Endothelial cell of umbilical vein (primary cell): ENCODE measurements around the gene VAT1. TPM values are rescaled to one million over a fixed set of nuclear protein-coding genes. Genes with fewer than 3 reads are reported as not detected.

Experiments
- BruUV-seq: library from RNA; stranded (reverse); fragments of 400-500 nt; replicated peaks from 2 replicates; lab custom pipeline; 2021; lab: Mats Ljungman, UMichigan
- CTCF ChIA-PET: fragments of 300-600, 350-600 bp; sonication (Branson Sonifier 250); formaldehyde crosslinking; loops from one replicate; lab custom pipeline; 2021; ENCODE audit warnings: antibody characterized with exemption, inconsistent platforms; lab: Charles Lee
- POLR2A ChIA-PET: fragments of 300-600, 350-600 bp; sonication (Branson Sonifier 250); formaldehyde crosslinking; loops from one replicate; lab custom pipeline; 2021; ENCODE audit warnings: antibody characterized with exemption, inconsistent platforms; lab: Charles Lee
- DNase-seq: peaks from one replicate; pipeline ENCODE4 v3.0.0-alpha.2; 2011; ENCODE audit warnings: low read depth, low spot score
- FAIRE-seq: peaks from 2 replicates; lab custom pipeline; 2011; peaks lifted over from hg19 to GRCh38; lab: Jason Lieb, UNC
- H2AFZ ChIP-seq: 2 replicates; pipeline ENCODE4 v1.6.0; 2012; ENCODE audit warnings: low read depth, low read length, control low read depth, inconsistent platforms
- H3K27ac ChIP-seq: 2 replicates; pipeline ENCODE4 v1.5.1; 2011; ENCODE audit warnings: low read depth, mild to moderate bottlenecking, control low read depth, low read length, moderate library complexity; ENCODE audit not compliant: insufficient read depth
- H3K27me3 ChIP-seq, 2 experiments: 2 replicates each; pipeline versions ENCODE4 v1.6.0 to v1.6.1; 2011; ENCODE audit warnings: low read length in 2 of 2, mixed read lengths in 1 of 2; ENCODE audit not compliant: control insufficient read depth in 2 of 2, insufficient read depth in 2 of 2
- H3K36me3 ChIP-seq, 2 experiments: 2 replicates in 1 of 2; 3 replicates in 1 of 2; pipeline ENCODE4 v1.5.1; 2011; ENCODE audit warnings: low read length in 2 of 2, mild to moderate bottlenecking in 1 of 2, moderate library complexity in 1 of 2; ENCODE audit not compliant: control insufficient read depth in 2 of 2, insufficient read depth in 2 of 2; ENCODE audit errors: extremely low read depth in 1 of 2
- H3K4me1 ChIP-seq: 3 replicates; pipeline ENCODE4 v1.5.1; 2011; ENCODE audit warnings: mild to moderate bottlenecking, low read length; ENCODE audit not compliant: control insufficient read depth, insufficient read depth; ENCODE audit errors: extremely low read depth
- H3K4me2 ChIP-seq: 2 replicates; pipeline ENCODE4 v1.6.1; 2011; ENCODE audit warnings: low read length, control low read depth, mixed read lengths; ENCODE audit not compliant: insufficient read depth
- H3K4me3 ChIP-seq, 3 experiments: fragments of 200-600 bp in 1 of 3; sonication (generic), shearing (Covaris generic) in 1 of 3; replicated peaks in 1 of 3; 2 replicates each; pipeline ENCODE4 v1.5.1; 2011 to 2016; ENCODE audit warnings: control low read depth in 3 of 3, low read length in 3 of 3, mild to moderate bottlenecking in 2 of 3, inconsistent platforms in 1 of 3, low read depth in 1 of 3, moderate library complexity in 1 of 3; ENCODE audit not compliant: insufficient read depth in 1 of 3
- H3K79me2 ChIP-seq: 2 replicates; pipeline ENCODE4 v1.6.0; 2012; ENCODE audit warnings: low read length, inconsistent platforms; ENCODE audit not compliant: control insufficient read depth, insufficient read depth
- H3K9ac ChIP-seq: replicated peaks from 2 replicates; pipeline ENCODE3; 2011; ENCODE audit warnings: low read length, control low read depth; ENCODE audit not compliant: insufficient read depth; ENCODE audit errors: extremely low read depth
- H3K9me1 ChIP-seq: replicated peaks from 3 replicates; pipeline ENCODE4 v1.6.0; 2011; ENCODE audit warnings: mild to moderate bottlenecking, low read length; ENCODE audit not compliant: control insufficient read depth, insufficient read depth; ENCODE audit errors: extremely low read depth
- H3K9me3 ChIP-seq: replicated peaks from 2 replicates; pipeline ENCODE4 v1.5.1; 2012; ENCODE audit warnings: low read length, inconsistent platforms; ENCODE audit not compliant: control insufficient read depth, insufficient read depth
- H4K20me1 ChIP-seq: replicated peaks from 2 replicates; pipeline ENCODE3; 2011; ENCODE audit warnings: mild to moderate bottlenecking, low read length; ENCODE audit not compliant: control insufficient read depth, insufficient read depth; ENCODE audit errors: extremely low read depth
- CTCF ChIP-seq, 2 donors: IDR thresholded peaks; 1 replicate in 1 of 2; 2 replicates in 1 of 2; pipeline ENCODE4 v1.5.1; 2011; ENCODE audit warnings: low read length in 2 of 2, mild to moderate bottlenecking in 2 of 2, moderate library complexity in 2 of 2, control low read depth in 1 of 2, inconsistent platforms in 1 of 2, low read depth in 1 of 2; ENCODE audit not compliant: insufficient read depth in 1 of 2; ENCODE audit errors: extremely low read depth in 1 of 2
- EZH2 ChIP-seq: IDR thresholded peaks from 2 replicates; pipeline ENCODE4 v1.6.1; 2012; ENCODE audit warnings: borderline replicate concordance, low read depth, mild to moderate bottlenecking, moderate library complexity, low read length, inconsistent platforms; ENCODE audit not compliant: severe bottlenecking
- FOS ChIP-seq: IDR thresholded peaks from 2 replicates; pipeline ENCODE4 v1.6.1; 2011; ENCODE audit warnings: mild to moderate bottlenecking, low read length, moderate library complexity, borderline replicate concordance; ENCODE audit not compliant: insufficient read depth
- GATA2 ChIP-seq: IDR thresholded peaks from 2 replicates; pipeline ENCODE4 v1.7.0; 2011; ENCODE audit warnings: low read depth, mild to moderate bottlenecking, moderate library complexity, mixed read lengths, low read length; ENCODE audit not compliant: insufficient read length, insufficient read depth
- JUN ChIP-seq: IDR thresholded peaks from 2 replicates; pipeline ENCODE4 v1.6.1; 2011; ENCODE audit warnings: borderline replicate concordance, low read depth; ENCODE audit not compliant: insufficient read length, insufficient read depth
- MAX ChIP-seq: IDR thresholded peaks from 2 replicates; pipeline ENCODE4 v1.6.1; 2011; ENCODE audit not compliant: insufficient read depth, insufficient read length
- MYC ChIP-seq: IDR thresholded peaks from one replicate; pipeline ENCODE4 v1.6.1; 2011; ENCODE audit warnings: mild to moderate bottlenecking, low read depth, low read length
- POLR2A ChIP-seq: IDR thresholded peaks from 2 replicates; pipeline ENCODE4 v1.6.1; 2012; ENCODE audit warnings: low read depth, mild to moderate bottlenecking, control low read depth, low read length
- POLR2AphosphoS5 ChIP-seq: IDR thresholded peaks from 2 replicates; pipeline ENCODE4 v1.6.1; 2012; ENCODE audit warnings: low read depth, mild to moderate bottlenecking, control low read depth, low read length, moderate library complexity; ENCODE audit not compliant: insufficient read depth
- dilution Hi-C: fragments of 300-500 bp; cut with MboI; formaldehyde crosslinking; loops from one replicate; pipeline ENCODE4 v1.15.0; 2019; ENCODE audit warnings: low sequenced_read_pairs; ENCODE audit not compliant: extremely low pct_ligation_motif_present
- intact Hi-C: fragments of 100-400 bp; cut with micrococcal nuclease; formaldehyde crosslinking; loops from one replicate; pipeline ENCODE4 v1.10.0; 2022
- polyA plus RNA-seq, 4 experiments: library from polyadenylated mRNA; depleted of rRNA in 3 of 4; stranded (reverse) in 3 of 4; unstranded in 1 of 4; fragments of >200 nt; gene quantifications; 2 replicates each; pipeline versions ENCODE4 v1.2.1 to v1.2.3, GENCODE V29; 2011 to 2012; ENCODE audit warnings: missing spikeins in 1 of 4
- total RNA-seq: library from RNA; stranded (reverse); gene quantifications from 2 replicates; pipeline ENCODE4 v1.2.3, GENCODE V29; 2021

Gene VAT1
- total and polyA plus RNA-seq, 2 donors (not counting 3 experiments of a cell fraction or from before 2014, with no cell fraction given), result 339 to 482 TPM

GRCh38 chr17:43016216-43016615, 6.0 kb downstream of the VAT1 start:
- Histone ChIP-seq H2AFZ (no peak overlapping the region), H3K79me2 (peaks cover 28% of the 10 kb centered on the region), H3K9ac (no peak overlapping the region), H3K9me3 (no peaks in the 10 kb centered on the region), H3K27ac (no peak overlapping the region), H4K20me1 (no peaks in the 10 kb centered on the region), H3K4me1 (peaks cover 37% of the 10 kb centered on the region), H3K4me3 (no peak overlapping the region), H3K36me3 (peaks cover 3 to 34% of the 10 kb centered on the region in 2 experiments), H3K9me1 (no peaks in the 10 kb centered on the region), H3K4me2 (no peak overlapping the region), H3K27me3 (no peaks in the 10 kb centered on the region)
- ChIA-PET POLR2A (no interaction called here), CTCF (interaction anchor here (1.3 kb wide), 1 partner anchor 10 kb away, joined by 6 read pairs; the partner anchor contains the start of gene IFI35)
- BruUV-seq, result no TSS peak
- no peak for DNase-seq
- no peak for FAIRE-seq
- dilution Hi-C loops, result no loop called here
- intact Hi-C loops, result no loop called here
- no peak for TF ChIP-seq POLR2A
- TF ChIP-seq GATA2, result no peak
- no peak for TF ChIP-seq MAX
- TF ChIP-seq CTCF (IDR thresholded peaks at IDR 0.05; ENCODE audit: extremely low read depth in 1 of 2, insufficient read depth in 1 of 2, low read depth in 1 of 2, low read length in 2 of 2), result no peak
- TF ChIP-seq POLR2AphosphoS5, result no peak
- no peak for TF ChIP-seq JUN
- no peak for TF ChIP-seq MYC
- no peak for TF ChIP-seq EZH2
- no peak for TF ChIP-seq FOS
